ENCODE measurements around the gene JUNB. TPM values are rescaled to one million over a fixed set of nuclear protein-coding genes. Genes with fewer than 3 reads are reported as not detected.

JUNB gene
- total and polyA plus RNA-seq, 2 of the 8 experiments (the other 6 are each of a cell fraction or from before 2014, with no cell fraction given): 7.4 to 10.0 TPM

DNA sequence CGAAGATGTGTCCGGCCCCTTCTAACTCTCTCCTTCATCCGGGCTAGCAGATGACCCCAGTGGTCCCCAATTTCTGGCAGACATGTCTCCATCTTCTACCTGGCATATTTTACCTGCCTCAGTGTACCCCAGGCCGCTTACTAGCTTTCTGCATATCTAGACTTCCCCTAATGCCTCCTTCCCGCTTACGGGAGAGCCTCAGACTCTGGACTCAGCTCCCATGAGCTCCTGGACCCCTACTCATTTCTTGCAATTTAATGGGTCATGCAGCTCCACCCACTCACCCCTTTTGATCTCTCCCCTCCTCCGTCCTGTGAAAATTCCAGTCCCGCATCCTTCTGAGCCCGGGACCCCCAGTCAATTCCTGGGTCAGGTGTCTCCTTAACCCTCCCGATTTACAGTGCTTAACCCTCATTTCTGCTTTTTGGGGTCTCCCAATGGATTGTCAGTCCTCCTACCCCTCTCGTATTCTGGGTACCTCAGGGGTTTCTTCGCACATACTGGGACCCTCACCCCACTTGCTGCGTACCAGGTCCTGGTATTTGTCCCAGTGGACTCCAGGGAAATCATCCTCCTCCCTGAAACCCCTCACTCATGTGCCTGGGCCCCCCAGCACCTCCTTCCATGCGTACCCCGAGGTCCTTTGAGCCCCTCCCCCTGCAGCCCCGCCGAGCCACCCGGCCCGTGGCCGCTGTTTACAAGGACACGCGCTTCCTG lies 500 bp upstream of the JUNB start (continued):
- TF ChIP-seq, protein P1, sequence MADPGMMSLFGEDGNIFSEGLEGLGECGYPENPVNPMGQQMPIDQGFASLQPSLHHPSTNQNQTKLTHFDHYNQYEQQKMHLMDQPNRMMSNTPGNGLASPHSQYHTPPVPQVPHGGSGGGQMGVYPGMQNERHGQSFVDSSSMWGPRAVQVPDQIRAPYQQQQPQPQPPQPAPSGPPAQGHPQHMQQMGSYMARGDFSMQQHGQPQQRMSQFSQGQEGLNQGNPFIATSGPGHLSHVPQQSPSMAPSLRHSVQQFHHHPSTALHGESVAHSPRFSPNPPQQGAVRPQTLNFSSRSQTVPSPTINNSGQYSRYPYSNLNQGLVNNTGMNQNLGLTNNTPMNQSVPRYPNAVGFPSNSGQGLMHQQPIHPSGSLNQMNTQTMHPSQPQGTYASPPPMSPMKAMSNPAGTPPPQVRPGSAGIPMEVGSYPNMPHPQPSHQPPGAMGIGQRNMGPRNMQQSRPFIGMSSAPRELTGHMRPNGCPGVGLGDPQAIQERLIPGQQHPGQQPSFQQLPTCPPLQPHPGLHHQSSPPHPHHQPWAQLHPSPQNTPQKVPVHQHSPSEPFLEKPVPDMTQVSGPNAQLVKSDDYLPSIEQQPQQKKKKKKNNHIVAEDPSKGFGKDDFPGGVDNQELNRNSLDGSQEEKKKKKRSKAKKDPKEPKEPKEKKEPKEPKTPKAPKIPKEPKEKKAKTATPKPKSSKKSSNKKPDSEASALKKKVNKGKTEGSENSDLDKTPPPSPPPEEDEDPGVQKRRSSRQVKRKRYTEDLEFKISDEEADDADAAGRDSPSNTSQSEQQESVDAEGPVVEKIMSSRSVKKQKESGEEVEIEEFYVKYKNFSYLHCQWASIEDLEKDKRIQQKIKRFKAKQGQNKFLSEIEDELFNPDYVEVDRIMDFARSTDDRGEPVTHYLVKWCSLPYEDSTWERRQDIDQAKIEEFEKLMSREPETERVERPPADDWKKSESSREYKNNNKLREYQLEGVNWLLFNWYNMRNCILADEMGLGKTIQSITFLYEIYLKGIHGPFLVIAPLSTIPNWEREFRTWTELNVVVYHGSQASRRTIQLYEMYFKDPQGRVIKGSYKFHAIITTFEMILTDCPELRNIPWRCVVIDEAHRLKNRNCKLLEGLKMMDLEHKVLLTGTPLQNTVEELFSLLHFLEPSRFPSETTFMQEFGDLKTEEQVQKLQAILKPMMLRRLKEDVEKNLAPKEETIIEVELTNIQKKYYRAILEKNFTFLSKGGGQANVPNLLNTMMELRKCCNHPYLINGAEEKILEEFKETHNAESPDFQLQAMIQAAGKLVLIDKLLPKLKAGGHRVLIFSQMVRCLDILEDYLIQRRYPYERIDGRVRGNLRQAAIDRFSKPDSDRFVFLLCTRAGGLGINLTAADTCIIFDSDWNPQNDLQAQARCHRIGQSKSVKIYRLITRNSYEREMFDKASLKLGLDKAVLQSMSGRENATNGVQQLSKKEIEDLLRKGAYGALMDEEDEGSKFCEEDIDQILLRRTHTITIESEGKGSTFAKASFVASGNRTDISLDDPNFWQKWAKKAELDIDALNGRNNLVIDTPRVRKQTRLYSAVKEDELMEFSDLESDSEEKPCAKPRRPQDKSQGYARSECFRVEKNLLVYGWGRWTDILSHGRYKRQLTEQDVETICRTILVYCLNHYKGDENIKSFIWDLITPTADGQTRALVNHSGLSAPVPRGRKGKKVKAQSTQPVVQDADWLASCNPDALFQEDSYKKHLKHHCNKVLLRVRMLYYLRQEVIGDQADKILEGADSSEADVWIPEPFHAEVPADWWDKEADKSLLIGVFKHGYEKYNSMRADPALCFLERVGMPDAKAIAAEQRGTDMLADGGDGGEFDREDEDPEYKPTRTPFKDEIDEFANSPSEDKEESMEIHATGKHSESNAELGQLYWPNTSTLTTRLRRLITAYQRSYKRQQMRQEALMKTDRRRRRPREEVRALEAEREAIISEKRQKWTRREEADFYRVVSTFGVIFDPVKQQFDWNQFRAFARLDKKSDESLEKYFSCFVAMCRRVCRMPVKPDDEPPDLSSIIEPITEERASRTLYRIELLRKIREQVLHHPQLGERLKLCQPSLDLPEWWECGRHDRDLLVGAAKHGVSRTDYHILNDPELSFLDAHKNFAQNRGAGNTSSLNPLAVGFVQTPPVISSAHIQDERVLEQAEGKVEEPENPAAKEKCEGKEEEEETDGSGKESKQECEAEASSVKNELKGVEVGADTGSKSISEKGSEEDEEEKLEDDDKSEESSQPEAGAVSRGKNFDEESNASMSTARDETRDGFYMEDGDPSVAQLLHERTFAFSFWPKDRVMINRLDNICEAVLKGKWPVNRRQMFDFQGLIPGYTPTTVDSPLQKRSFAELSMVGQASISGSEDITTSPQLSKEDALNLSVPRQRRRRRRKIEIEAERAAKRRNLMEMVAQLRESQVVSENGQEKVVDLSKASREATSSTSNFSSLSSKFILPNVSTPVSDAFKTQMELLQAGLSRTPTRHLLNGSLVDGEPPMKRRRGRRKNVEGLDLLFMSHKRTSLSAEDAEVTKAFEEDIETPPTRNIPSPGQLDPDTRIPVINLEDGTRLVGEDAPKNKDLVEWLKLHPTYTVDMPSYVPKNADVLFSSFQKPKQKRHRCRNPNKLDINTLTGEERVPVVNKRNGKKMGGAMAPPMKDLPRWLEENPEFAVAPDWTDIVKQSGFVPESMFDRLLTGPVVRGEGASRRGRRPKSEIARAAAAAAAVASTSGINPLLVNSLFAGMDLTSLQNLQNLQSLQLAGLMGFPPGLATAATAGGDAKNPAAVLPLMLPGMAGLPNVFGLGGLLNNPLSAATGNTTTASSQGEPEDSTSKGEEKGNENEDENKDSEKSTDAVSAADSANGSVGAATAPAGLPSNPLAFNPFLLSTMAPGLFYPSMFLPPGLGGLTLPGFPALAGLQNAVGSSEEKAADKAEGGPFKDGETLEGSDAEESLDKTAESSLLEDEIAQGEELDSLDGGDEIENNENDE (IDR thresholded peaks at IDR 0.05; ENCODE audit: insufficient replicate concordance, low read length): no peak
